D341Med (cell line): ENCODE results near the gene JAKMIP3.

Experiments
- DNase-seq: peaks from one replicate; pipeline ENCODE4 v3.0.0; 2012; ENCODE audit warnings: low spot score

Gene JAKMIP3

GRCh38 chr10:132097609-132098377 is 32.0 kb downstream of the JAKMIP3 start:
- DNase-seq, result no peak

- DNase-seq, result no peak
These were observed 33.0 kb downstream of the JAKMIP3 start for GRCh38 chr10:132098539-132099388.

- DNase-seq, result no peak
These were observed 33.8 kb downstream of the JAKMIP3 start for GRCh38 chr10:132099389-132100090.

DNA sequence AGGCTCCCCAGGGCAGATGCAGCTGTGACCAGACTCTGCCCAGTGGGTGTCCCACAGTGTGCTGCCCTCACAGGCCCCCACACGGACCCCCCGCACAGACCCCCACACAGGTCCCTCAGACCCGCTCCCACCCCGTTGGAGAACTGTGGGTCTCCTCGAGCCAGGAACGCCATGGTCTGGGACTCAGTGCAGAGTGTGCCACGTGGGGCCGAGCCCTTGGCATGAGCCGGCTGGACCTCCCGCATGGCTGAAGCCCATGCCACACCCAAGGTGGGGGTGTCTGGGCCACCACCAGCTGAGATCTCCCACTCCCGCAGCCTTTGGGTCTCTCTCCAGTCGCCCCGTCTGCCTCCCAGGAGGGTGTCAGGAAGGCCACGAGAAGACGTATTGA is 34.3 kb downstream of the JAKMIP3 start:
- no peak for DNase-seq

- DNase-seq, result no peak
These were observed 35.0 kb downstream of the JAKMIP3 start for GRCh38 chr10:132100556-132101349.

GRCh38 chr10:132101529-132101928 is 35.8 kb downstream of the JAKMIP3 start:
- DNase-seq, result no peak

- no peak for DNase-seq
These were observed 36.4 kb downstream of the JAKMIP3 start for GRCh38 chr10:132102071-132102716.

GRCh38 chr10:132102717-132103110 is 37.0 kb downstream of the JAKMIP3 start:
- DNase-seq, result no peak

- DNase-seq, result no peak
These were observed 37.6 kb downstream of the JAKMIP3 start for GRCh38 chr10:132103116-132103910.

GRCh38 chr10:132104062-132104461 is 38.3 kb downstream of the JAKMIP3 start:
- DNase-seq, result no peak

GRCh38 chr10:132104471-132105301 is 38.9 kb downstream of the JAKMIP3 start:
- no peak for DNase-seq

DNA sequence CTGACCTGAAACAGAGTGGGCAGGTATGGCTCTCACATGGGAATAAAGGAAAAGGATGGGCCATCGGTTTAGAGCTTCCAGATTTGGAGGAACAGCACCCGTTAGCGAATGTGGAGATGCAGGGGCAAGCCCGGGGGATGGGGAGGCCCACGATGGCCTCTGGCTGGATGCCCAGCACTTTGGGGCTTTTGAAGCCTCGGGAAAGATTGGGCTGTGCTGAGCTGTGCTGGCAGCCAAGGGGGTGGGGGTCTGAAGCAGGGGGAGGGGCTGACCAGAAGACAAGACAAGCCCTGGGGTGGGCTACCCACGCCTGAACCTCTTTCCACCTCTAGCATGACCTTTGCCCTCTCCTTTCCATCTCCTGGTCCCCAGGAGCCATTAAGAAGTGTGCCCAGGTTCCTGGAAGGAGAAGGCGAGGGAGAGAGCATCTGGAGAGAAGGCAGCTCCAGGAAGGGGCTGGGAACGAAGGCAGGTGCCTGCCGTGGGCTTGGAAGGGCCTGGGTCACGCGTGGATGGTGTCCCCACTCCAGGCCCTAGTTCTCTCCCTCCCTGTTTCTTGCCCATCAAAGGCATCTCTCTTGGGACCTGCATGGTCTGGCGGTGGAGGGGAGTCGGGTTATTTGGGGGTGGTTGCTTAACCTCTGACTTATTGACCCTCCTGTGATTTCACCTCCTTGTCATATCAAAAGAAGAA is 39.7 kb downstream of the JAKMIP3 start:
- no peak for DNase-seq

DNA sequence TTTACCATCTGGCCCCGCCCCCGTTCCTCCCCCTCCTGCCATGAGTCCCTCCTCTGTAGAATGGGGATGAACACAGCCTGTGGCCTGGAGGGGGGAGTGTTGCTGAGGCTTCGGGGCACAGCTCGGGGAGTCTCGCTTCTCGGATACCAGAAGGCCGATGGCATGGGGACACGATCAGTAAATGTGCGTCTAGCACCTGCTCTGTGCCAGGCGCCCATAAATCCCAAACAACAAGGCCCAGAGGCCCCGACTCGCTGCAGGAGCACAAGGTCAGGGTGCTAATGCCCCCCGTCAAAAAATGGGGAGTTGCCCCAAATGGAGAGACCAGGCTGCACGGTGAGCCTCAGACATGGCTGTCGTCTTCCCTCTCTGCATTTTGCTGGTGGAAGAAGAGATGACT is 40.7 kb downstream of the JAKMIP3 start:
- DNase-seq, result no peak

- DNase-seq, result no peak
These were observed 41.6 kb downstream of the JAKMIP3 start for GRCh38 chr10:132107186-132107948.

DNA sequence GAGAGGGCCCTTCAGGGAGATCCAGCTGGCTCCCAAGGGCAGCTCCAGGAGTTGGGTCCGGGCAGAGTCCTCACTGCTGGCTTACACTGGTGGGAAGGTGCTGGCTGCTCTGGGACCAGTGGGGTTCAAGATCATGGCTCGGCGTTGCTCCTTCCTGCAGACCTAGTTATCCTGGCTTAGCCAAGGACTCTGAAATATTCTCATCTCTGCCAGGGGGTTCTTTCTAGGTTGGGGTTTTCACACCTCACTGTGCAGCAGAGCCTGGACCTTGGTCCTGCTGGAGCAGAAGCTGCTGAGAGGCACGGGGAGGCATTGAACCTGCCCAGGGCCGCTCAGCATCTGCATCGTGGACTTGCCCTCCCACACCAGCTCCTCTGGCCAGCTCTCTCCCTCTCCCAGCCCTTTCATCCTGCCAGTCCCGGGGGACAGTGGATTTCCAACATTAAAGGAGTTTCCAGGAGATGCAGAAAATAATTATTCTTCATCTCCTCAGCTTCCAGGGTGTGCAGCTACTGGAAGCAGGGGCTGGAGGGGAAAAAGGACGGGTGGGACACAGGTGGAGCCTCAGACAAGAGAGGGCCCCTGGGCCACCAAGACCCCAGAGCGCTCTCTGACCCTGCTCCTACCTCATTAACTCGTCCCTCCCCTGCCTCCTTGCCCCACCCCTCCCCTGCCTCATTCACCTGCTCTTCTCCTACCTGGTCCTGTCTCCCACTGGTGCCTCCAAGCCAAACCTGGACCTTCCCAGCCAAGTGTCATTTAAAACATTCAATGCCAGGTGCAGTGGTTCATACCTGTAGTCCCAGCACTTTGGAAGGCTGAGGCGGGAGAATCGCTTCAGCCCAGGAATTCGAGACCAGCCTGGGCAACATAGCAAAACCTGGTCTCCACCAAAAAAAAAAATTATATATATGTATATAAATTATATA is 42.5 kb downstream of the JAKMIP3 start:
- no peak for DNase-seq

GRCh38 chr10:132109341-132110110 is 43.8 kb downstream of the JAKMIP3 start:
- no peak for DNase-seq
